Activated naive CD4-positive, alpha-beta T cell treated with anti-CD3 and anti-CD28 coated beads, Interleukin-2, amount 50 U/mL, for 72 hours (primary cell): ENCODE results near the gene MGAT4D. TPM values are rescaled to one million over a fixed set of nuclear protein-coding genes. Genes with fewer than 3 reads are reported as not detected.
"Not testable (repeated sequence)": the region's sequence is repeated elsewhere in the genome, so short reads cannot be mapped to it uniquely, and the experiment has no call there.

Source experiments
- ATAC-seq, 2 donors: fragments of 150-1000 bp; cut with Tn5 transposase; 2 replicates each; pipeline ENCODE4 v1.10.0; 2021; ENCODE audit warnings: mild to moderate bottlenecking in 2 of 2, moderate library complexity in 2 of 2
- DNase-seq, 2 donors: peaks; one replicate each; pipeline ENCODE4 v3.0.0; 2021 to 2022; ENCODE audit warnings: low spot score in 2 of 2
- H3K27ac Mint-ChIP-seq, 2 donors: one replicate each; pipeline ENCODE4 v1.8.0; 2022; ENCODE audit warnings: mild to moderate bottlenecking in 2 of 2, mixed read lengths in 2 of 2
- H3K36me3 Mint-ChIP-seq, 2 donors: one replicate each; pipeline ENCODE4 v1.8.0; 2022; ENCODE audit warnings: mixed read lengths in 2 of 2
- H3K9me3 Mint-ChIP-seq, 2 donors: one replicate each; pipeline ENCODE4 v1.8.0; 2022; ENCODE audit warnings: mixed read lengths in 2 of 2
- total RNA-seq, 2 donors: library from RNA; stranded (reverse); gene quantifications; one replicate each; pipeline ENCODE4 v1.2.3, GENCODE V29; 2022

MGAT4D gene
- not detected for total RNA-seq

DNA sequence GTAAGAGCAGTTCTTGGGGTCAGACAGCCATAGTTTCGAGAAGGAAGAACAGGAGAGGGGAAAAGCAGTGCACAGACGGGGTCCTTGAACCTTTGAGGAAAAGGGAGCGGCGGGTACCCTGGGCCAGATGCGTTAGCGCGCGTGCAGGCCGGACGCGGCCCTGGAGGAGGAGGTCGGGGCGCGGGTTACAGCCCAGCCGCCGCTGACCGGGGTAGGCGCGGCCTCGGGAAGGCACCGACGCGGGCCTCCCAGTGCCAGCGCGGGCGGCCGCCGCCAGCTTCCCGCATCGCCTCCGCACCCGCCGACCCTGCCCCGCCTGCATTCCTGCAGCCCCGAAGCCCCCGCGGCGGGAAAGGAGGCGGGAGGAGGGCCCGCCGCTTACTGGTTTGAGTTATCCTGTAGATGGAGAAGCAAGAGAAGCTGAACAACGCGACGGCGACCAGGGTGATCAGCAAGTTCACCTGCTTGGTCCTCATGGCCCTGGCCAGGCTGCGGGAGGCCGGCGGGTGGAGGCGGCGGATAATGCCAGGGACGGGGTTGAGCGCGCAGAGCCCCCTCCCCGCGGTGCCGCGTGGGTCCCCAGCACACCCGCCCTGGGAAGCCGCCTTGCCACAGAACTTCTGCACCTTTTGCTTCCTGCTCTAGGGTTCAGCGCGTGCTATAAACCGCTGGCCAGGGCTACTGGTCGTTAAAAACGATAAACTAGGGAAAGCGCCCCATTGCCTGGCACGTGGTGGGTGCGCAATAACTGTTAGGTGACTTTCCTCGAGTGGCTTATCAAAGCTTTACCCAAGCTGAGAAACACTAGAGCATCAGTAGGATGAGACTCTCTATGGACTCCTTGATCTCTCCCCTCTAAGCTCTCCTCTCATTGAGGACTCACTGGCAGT lies at the start of gene MGAT4D:
MGAT4D (minus strand) TSS at position 547 of the 890 bp plus-strand sequence; CDS start at position 476, 71 bp downstream.
- peak within 1 kb of the TSS in 1 of 2 donors; percentile 84 for H3K27ac Mint-ChIP-seq
- DNase-seq, result no peak
- H3K9me3 Mint-ChIP-seq, result no peaks in the 10 kb centered on the region
- H3K36me3 Mint-ChIP-seq, result no peaks in the 10 kb centered on the region
- peak in 1 of 2 donors; percentile 58 for ATAC-seq

- DNase-seq (no peak), ATAC-seq (no peak)
- H3K9me3 Mint-ChIP-seq, result no peaks in the 10 kb centered on the region
- H3K36me3 Mint-ChIP-seq, result no peaks in the 10 kb centered on the region
- H3K27ac Mint-ChIP-seq, result no peak overlapping the region
Measured at GRCh38 chr4:140533951-140534480, 35.9 kb upstream of the MGAT4D start.

- no peak for DNase-seq
- Mint-ChIP-seq H3K9me3 (no peaks in the 10 kb centered on the region), H3K36me3 (peaks cover 7 to 8% of the 10 kb centered on the region in 2 donors), H3K27ac (no peak overlapping the region)
- ATAC-seq, result no peak
Measured at GRCh38 chr4:140529434-140529833, 31.3 kb upstream of the MGAT4D start.

GRCh38 chr4:140523857-140524742 lies 26.0 kb upstream of the MGAT4D start, which contains the start of gene ELMOD2:
Gene ELMOD2 (plus strand): TSS chr4:140524168. CDS start chr4:140525429, 1,261 bp downstream.
- H3K9me3 Mint-ChIP-seq, result no peaks in the 10 kb centered on the region
- ATAC-seq (peak; percentile 100), DNase-seq (peak; percentile 96 to 98)
- H3K36me3 Mint-ChIP-seq, result peaks cover 7 to 8% of the 10 kb centered on the region in 2 donors
- peak within 1 kb of the TSS; percentile 36 to 64 for H3K27ac Mint-ChIP-seq

- Mint-ChIP-seq H3K36me3 (peaks cover 7 to 8% of the 10 kb centered on the region in 2 donors), H3K27ac (peak overlapping the region in 1 of 2 donors; percentile 64), H3K9me3 (no peaks in the 10 kb centered on the region)
- ATAC-seq (no peak), DNase-seq (no peak)
Measured at GRCh38 chr4:140523370-140523856, 25.3 kb upstream of the MGAT4D start.

- H3K36me3 Mint-ChIP-seq, result no peaks in the 10 kb centered on the region
- no peak for ATAC-seq
- DNase-seq, result no peak
- no peak overlapping the region for H3K27ac Mint-ChIP-seq
- H3K9me3 Mint-ChIP-seq, result no peaks in the 10 kb centered on the region
Measured at GRCh38 chr4:140515423-140515822, 17.3 kb upstream of the MGAT4D start.

DNA sequence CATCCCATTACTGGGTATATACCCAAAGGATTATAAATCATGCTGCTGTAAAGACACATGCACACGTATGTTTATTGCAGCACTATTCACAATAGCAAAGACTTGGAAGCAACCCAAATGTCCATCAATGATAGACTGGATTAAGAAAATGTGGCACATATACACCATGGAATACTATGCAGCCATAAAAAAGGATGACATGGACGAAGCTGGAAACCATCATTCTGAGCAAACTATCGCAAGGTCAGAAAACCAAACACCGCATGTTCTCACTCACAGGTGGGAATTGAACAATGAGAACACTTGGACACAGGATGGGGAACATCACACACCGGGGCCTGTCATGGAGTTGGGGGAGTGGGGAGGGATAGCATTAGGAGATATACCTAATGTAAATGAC lies 15.7 kb upstream of the MGAT4D start:
- DNase-seq, ATAC-seq, H3K27ac Mint-ChIP-seq, H3K9me3 Mint-ChIP-seq, H3K36me3 Mint-ChIP-seq: not testable (repeated sequence)

- Mint-ChIP-seq H3K36me3 (peaks cover 0 to 6% of the 10 kb centered on the region in 2 donors), H3K9me3 (no peaks in the 10 kb centered on the region), H3K27ac (no peak overlapping the region)
- no peak for DNase-seq
- no peak for ATAC-seq
Measured at GRCh38 chr4:140504261-140504660, 6.2 kb upstream of the MGAT4D start.

- no peaks in the 10 kb centered on the region for H3K36me3 Mint-ChIP-seq
Measured at GRCh38 chr4:140499391-140499790, 1.3 kb upstream of the MGAT4D start.

DNA sequence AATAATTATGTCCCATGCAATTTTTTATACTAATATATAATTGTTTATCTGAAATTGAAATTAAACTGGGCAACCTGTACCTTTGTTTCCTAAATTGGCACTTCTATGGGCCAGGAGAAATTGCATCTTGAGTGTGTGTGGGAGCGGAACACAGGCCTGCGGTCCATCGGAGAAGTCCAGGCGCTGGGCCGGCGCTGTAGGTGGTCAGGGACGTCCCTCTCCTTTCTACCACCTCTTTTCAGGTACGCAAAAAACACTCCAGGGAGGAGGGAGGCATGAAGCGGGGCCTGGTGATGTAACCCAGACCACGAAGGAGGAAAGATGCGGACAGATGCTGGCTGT lies 717 bp downstream of the MGAT4D start:
- H3K36me3 Mint-ChIP-seq, result no peaks in the 10 kb centered on the region
- DNase-seq (no peak), ATAC-seq (no peak)
- peak overlapping the region in 1 of 2 donors; percentile 84 for H3K27ac Mint-ChIP-seq
- no peaks in the 10 kb centered on the region for H3K9me3 Mint-ChIP-seq

More at GRCh38 chr4:140499391-140499790, 1.3 kb upstream of the MGAT4D start:
- no peak for DNase-seq
- Mint-ChIP-seq H3K9me3 (no peaks in the 10 kb centered on the region), H3K27ac (no peak overlapping the region)
- no peak for ATAC-seq

GRCh38 chr4:140485939-140486338 lies 12.2 kb downstream of the MGAT4D start:
- Mint-ChIP-seq H3K27ac (no peak overlapping the region), H3K36me3 (peaks cover 4 to 6% of the 10 kb centered on the region in 2 donors), H3K9me3 (peaks cover 3 to 11% of the 10 kb centered on the region in 2 donors)
- no peak for DNase-seq
- no peak for ATAC-seq

GRCh38 chr4:140483445-140483844 lies 14.6 kb downstream of the MGAT4D start:
- H3K27ac Mint-ChIP-seq, result no peak overlapping the region
- ATAC-seq (no peak), DNase-seq (no peak)
- H3K36me3 Mint-ChIP-seq, result peaks cover 4 to 6% of the 10 kb centered on the region in 2 donors
- peaks cover 3 to 11% of the 10 kb centered on the region in 2 donors for H3K9me3 Mint-ChIP-seq

DNA sequence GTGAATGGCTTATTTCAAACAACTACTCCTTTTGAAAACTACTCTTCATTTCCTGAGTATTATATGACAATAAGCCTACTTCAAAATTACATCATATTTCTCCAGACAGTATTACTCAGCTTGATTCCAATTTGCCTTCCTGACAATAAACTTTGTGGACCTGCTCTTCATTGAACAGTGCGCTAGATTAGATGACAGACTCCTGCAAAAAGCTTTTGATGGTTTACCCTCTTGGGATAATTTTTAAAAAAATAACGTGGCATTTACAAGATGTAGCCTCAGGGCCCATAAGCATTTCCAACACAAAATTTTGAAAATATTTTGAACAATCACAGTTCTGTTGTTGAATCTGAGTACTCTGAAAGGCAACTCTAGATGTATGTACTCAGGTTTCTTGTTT lies 25.9 kb downstream of the MGAT4D start:
- no peak overlapping the region for H3K27ac Mint-ChIP-seq
- H3K36me3 Mint-ChIP-seq, result no peaks in the 10 kb centered on the region
- no peak for DNase-seq
- no peaks in the 10 kb centered on the region for H3K9me3 Mint-ChIP-seq
- ATAC-seq, result no peak

- Mint-ChIP-seq H3K9me3 (no peaks in the 10 kb centered on the region), H3K27ac (no peak overlapping the region), H3K36me3 (no peaks in the 10 kb centered on the region)
- DNase-seq (no peak), ATAC-seq (no peak)
Measured at GRCh38 chr4:140469791-140470733, 28.0 kb downstream of the MGAT4D start.

GRCh38 chr4:140466146-140466545 lies 31.9 kb downstream of the MGAT4D start:
- no peak overlapping the region for H3K27ac Mint-ChIP-seq
- DNase-seq (no peak), ATAC-seq (no peak)
- H3K36me3 Mint-ChIP-seq, result no peaks in the 10 kb centered on the region
- no peaks in the 10 kb centered on the region for H3K9me3 Mint-ChIP-seq

GRCh38 chr4:140463614-140464013 lies 34.5 kb downstream of the MGAT4D start:
- DNase-seq (no peak), ATAC-seq (no peak)
- Mint-ChIP-seq H3K27ac (no peak overlapping the region), H3K36me3 (no peaks in the 10 kb centered on the region), H3K9me3 (no peaks in the 10 kb centered on the region)
